Osteocyte (in vitro differentiated cells): ENCODE data around the gene OPN4. TPM values are rescaled to one million over a fixed set of nuclear protein-coding genes. Genes with fewer than 3 reads are reported as not detected.

ENCODE experiments used
- DNase-seq: peaks from one replicate; pipeline ENCODE4 v3.0.0; 2021; ENCODE audit warnings: mixed read lengths; ENCODE audit not compliant: unreplicated experiment; ENCODE audit errors: extremely low spot score
- H3K27ac Mint-ChIP-seq: one replicate; pipeline ENCODE4 v1.8.0; 2021; ENCODE audit warnings: mild to moderate bottlenecking, mixed read lengths; ENCODE audit not compliant: unreplicated experiment
- H3K27me3 Mint-ChIP-seq: one replicate; pipeline ENCODE4 v1.8.0; 2021; ENCODE audit warnings: mixed read lengths; ENCODE audit not compliant: unreplicated experiment
- H3K36me3 Mint-ChIP-seq: one replicate; pipeline ENCODE4 v1.8.0; 2021; ENCODE audit warnings: mixed read lengths; ENCODE audit not compliant: unreplicated experiment
- H3K4me1 Mint-ChIP-seq: one replicate; pipeline ENCODE4 v1.8.0; 2021; ENCODE audit warnings: mixed read lengths; ENCODE audit not compliant: unreplicated experiment
- H3K4me3 Mint-ChIP-seq: one replicate; pipeline ENCODE4 v1.8.0; 2021; ENCODE audit warnings: mild to moderate bottlenecking, moderate library complexity, mixed read lengths; ENCODE audit not compliant: unreplicated experiment
- H3K9me3 Mint-ChIP-seq: one replicate; pipeline ENCODE4 v1.8.0; 2021; ENCODE audit warnings: mixed read lengths; ENCODE audit not compliant: unreplicated experiment
- CTCF ChIP-seq: fragments of 200-600 bp; sonication (generic); IDR thresholded peaks from 2 replicates; pipeline ENCODE4 v1.5.0; 2021; ENCODE audit warnings: antibody characterized with exemption, mild to moderate bottlenecking, moderate library complexity
- total RNA-seq: library from RNA; stranded (reverse); gene quantifications from 2 replicates; pipeline ENCODE4 v1.2.1, GENCODE V29; 2021

OPN4 gene
- total RNA-seq, 1 donor from 2014 or later: not detected

DNA sequence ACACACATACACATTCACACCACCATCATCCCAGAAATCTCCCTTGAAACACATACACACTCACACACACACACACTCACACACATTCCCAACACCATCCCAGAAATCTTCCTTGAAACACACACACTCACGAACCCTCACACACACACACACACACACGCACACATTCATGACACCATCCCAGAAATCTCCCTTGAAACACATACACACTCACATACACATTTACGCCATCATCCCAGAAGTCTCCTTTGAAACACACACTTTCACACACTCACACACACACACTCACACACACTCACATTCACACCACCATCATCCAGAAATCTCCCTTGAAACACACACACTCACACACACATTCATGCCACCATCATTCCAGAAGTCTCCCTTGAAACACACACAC is 360 bp upstream of the OPN4 start:
- Mint-ChIP-seq H3K9me3 (no peaks in the 10 kb centered on the region), H3K4me1 (peaks cover 22% of the 10 kb centered on the region), H3K27me3 (peaks cover 4% of the 10 kb centered on the region), H3K36me3 (no peaks in the 10 kb centered on the region), H3K4me3 (no peak overlapping the region), H3K27ac (no peak overlapping the region)
- DNase-seq: no peak
- no peak for TF ChIP-seq CTCF

DNA sequence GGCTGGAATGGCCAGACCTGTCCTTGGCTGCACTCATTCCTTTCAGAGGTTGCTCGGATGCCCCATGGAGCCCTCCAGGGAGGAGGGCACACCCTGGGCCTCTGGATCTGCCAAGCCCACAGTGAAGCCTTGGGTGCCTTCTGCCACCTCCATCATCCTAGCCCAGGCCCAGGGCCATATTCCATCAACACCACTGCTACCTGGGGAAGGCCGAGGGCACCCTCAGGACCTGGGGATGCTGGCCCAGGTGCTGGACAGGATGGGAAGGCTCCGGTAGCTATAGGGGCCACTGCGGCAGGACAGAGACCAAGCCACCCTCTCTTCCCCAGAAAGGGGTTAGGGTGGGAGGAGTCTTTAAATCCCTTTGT is 810 bp downstream of the OPN4 start:
- no peaks in the 10 kb centered on the region for H3K36me3 Mint-ChIP-seq
- no peak overlapping the region for H3K4me3 Mint-ChIP-seq
- DNase-seq: no peak
- no peak overlapping the region for H3K27ac Mint-ChIP-seq
- no peaks in the 10 kb centered on the region for H3K9me3 Mint-ChIP-seq
- peaks cover 14% of the 10 kb centered on the region for H3K4me1 Mint-ChIP-seq
- H3K27me3 Mint-ChIP-seq: peaks cover 4% of the 10 kb centered on the region
- no peak for TF ChIP-seq CTCF

- Mint-ChIP-seq H3K4me3 (no peak overlapping the region), H3K27ac (no peak overlapping the region), H3K4me1 (peaks cover 13% of the 10 kb centered on the region), H3K36me3 (no peaks in the 10 kb centered on the region), H3K9me3 (no peaks in the 10 kb centered on the region), H3K27me3 (peaks cover 4% of the 10 kb centered on the region)
- no peak for DNase-seq
- no peak for TF ChIP-seq CTCF
Observed at GRCh38 chr10:86655596-86655995, 1.2 kb downstream of the OPN4 start.

DNA sequence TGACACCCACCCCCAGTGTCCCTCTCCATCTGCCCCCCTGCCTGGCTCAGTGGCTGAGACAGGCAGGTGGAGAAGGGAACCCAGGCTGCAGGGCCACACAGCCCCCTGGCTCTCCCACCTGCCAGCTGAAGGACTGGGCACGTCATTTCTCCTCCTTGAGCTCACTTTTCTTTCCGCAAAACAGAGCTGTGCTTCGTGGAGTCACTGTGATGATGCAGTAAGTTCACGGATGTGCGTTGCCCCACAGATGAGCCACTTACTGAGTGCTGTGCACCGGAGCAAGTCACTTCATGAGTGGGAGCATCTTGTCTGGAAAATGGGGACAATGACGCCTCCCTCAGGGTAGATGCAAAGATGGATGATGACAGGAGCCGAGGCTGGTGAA is 2.7 kb downstream of the OPN4 start:
- no peak for TF ChIP-seq CTCF
- no peak for DNase-seq
- Mint-ChIP-seq H3K9me3 (no peaks in the 10 kb centered on the region), H3K27ac (peak overlapping the region; percentile 28), H3K4me3 (no peak overlapping the region), H3K4me1 (peaks cover 11% of the 10 kb centered on the region), H3K27me3 (peaks cover 4% of the 10 kb centered on the region), H3K36me3 (no peaks in the 10 kb centered on the region)

- Mint-ChIP-seq H3K4me3 (no peak overlapping the region), H3K36me3 (no peaks in the 10 kb centered on the region), H3K27ac (peak overlapping the region; percentile 28), H3K4me1 (peaks cover 8% of the 10 kb centered on the region), H3K9me3 (no peaks in the 10 kb centered on the region), H3K27me3 (peaks cover 4% of the 10 kb centered on the region)
- TF ChIP-seq CTCF: no peak
- DNase-seq: no peak
Observed at GRCh38 chr10:86657396-86658011, 3.2 kb downstream of the OPN4 start.
